ENCODE measurements around the gene NTRK3.

- no peak for TF ChIP-seq CTCF (IDR thresholded peaks at IDR 0.05; ENCODE audit: low read depth, low read length, poor library complexity, severe bottlenecking)
- TF ChIP-seq EZH2phosphoT487 (IDR thresholded peaks at IDR 0.05; ENCODE audit: borderline replicate concordance, low read length): no peak
Observed at GRCh38 chr15:87944050-87944449, 312.5 kb downstream of the NTRK3 start.
